Measurements from ENCODE around the gene AVPR2. TPM values are rescaled to one million over a fixed set of nuclear protein-coding genes. Genes with fewer than 3 reads are reported as not detected.

The AVPR2 gene
- total RNA-seq, 6 donors from 2014 or later: 1.2 to 2.8 (median 1.4) TPM; not detected in 3

- TF ChIP-seq POLR2AphosphoS5 (IDR thresholded peaks at IDR 0.05): no peak
- TF ChIP-seq POLR2A (IDR thresholded peaks at IDR 0.05): no peak
- TF ChIP-seq CTCF (IDR thresholded peaks at IDR 0.05): no peak
- TF ChIP-seq EP300 (IDR thresholded peaks at IDR 0.05): no peak
- no peak overlapping the region for H3K27ac ChIP-seq
- H3K27me3 ChIP-seq: peaks cover 0 to 51% (median 3%) of the 10 kb centered on the region in 4 donors
These were observed 23.2 kb upstream of the AVPR2 start for GRCh38 chrX:153881281-153881680.

GRCh38 chrX:153882086-153882498 is 22.4 kb upstream of the AVPR2 start:
- H3K4me3 ChIP-seq: no peak overlapping the region
- ATAC-seq (ENCODE audit: low FRiP score in 2 of 2) (no peak), DNase-seq (no peak)
- no peak overlapping the region for H3K27ac ChIP-seq
- WGBS, 2 donors: 56% methylated on average over 8 of the region's 8 CpGs; no CpG with 5 or more reads in 1 of the 2 donors
- TF ChIP-seq POLR2A (IDR thresholded peaks at IDR 0.05) (no peak), EP300 (IDR thresholded peaks at IDR 0.05) (no peak), CTCF (IDR thresholded peaks at IDR 0.05) (no peak), POLR2AphosphoS5 (IDR thresholded peaks at IDR 0.05) (no peak)
- H3K27me3 ChIP-seq: peaks cover 0 to 60% (median 3%) of the 10 kb centered on the region in 4 donors
- no peaks in the 10 kb centered on the region for H3K36me3 ChIP-seq
- no peaks in the 10 kb centered on the region for H3K9me3 ChIP-seq
- H3K4me1 ChIP-seq: peaks cover 0 to 14% (median 3%) of the 10 kb centered on the region in 4 donors

More at GRCh38 chrX:153881281-153881680, 23.2 kb upstream of the AVPR2 start:
- ATAC-seq (ENCODE audit: low FRiP score in 2 of 2) (no peak), DNase-seq (no peak)
- peaks cover 0 to 11% (median 3%) of the 10 kb centered on the region in 4 donors for H3K4me1 ChIP-seq
- H3K9me3 ChIP-seq: no peaks in the 10 kb centered on the region
- no peak overlapping the region for H3K4me3 ChIP-seq
- H3K36me3 ChIP-seq: no peaks in the 10 kb centered on the region
- WGBS, 2 donors: 84% methylated on average over 7 of the region's 7 CpGs; no CpG with 5 or more reads in 1 of the 2 donors

GRCh38 chrX:153882557-153882956 is 21.9 kb upstream of the AVPR2 start:
- Histone ChIP-seq H3K27me3 (peaks cover 0 to 56% (median 3%) of the 10 kb centered on the region in 4 donors), H3K4me1 (peaks cover 0 to 14% (median 3%) of the 10 kb centered on the region in 4 donors), H3K4me3 (no peak overlapping the region), H3K36me3 (no peaks in the 10 kb centered on the region), H3K27ac (no peak overlapping the region), H3K9me3 (no peaks in the 10 kb centered on the region)
- no peak for TF ChIP-seq POLR2A (IDR thresholded peaks at IDR 0.05)
- no peak for TF ChIP-seq EP300 (IDR thresholded peaks at IDR 0.05)
- no peak for TF ChIP-seq POLR2AphosphoS5 (IDR thresholded peaks at IDR 0.05)
- TF ChIP-seq CTCF (IDR thresholded peaks at IDR 0.05): no peak
- WGBS, 2 donors: 38% methylated on average over 5 of the region's 7 CpGs; no CpG with 5 or more reads in 1 of the 2 donors
- ATAC-seq (ENCODE audit: low FRiP score in 2 of 2) (no peak), DNase-seq (no peak)

- no peaks in the 10 kb centered on the region for H3K9me3 ChIP-seq
- H3K27ac ChIP-seq: no peak overlapping the region
- no peak for TF ChIP-seq POLR2AphosphoS5 (IDR thresholded peaks at IDR 0.05)
- no peak for TF ChIP-seq POLR2A (IDR thresholded peaks at IDR 0.05)
- TF ChIP-seq EP300 (IDR thresholded peaks at IDR 0.05): no peak
- 32 to 61% methylated on average over 8 to 12 of the region's 13 CpGs for WGBS, 2 donors
- no peaks in the 10 kb centered on the region for H3K36me3 ChIP-seq
- ATAC-seq (ENCODE audit: low FRiP score in 2 of 2) (no peak), DNase-seq (no peak)
- peaks cover 0 to 52% (median 3%) of the 10 kb centered on the region in 4 donors for H3K27me3 ChIP-seq
- no peak overlapping the region for H3K4me3 ChIP-seq
- peaks cover 0 to 14% (median 3%) of the 10 kb centered on the region in 4 donors for H3K4me1 ChIP-seq
These were observed 21.2 kb upstream of the AVPR2 start for GRCh38 chrX:153883163-153883843.

- TF ChIP-seq POLR2A (IDR thresholded peaks at IDR 0.05): no peak
- no peak for TF ChIP-seq EP300 (IDR thresholded peaks at IDR 0.05)
- TF ChIP-seq CTCF (IDR thresholded peaks at IDR 0.05): no peak
- TF ChIP-seq POLR2AphosphoS5 (IDR thresholded peaks at IDR 0.05): no peak
- ATAC-seq (ENCODE audit: low FRiP score in 2 of 2) (no peak), DNase-seq (no peak)
- Histone ChIP-seq H3K27me3 (peaks cover 0 to 47% (median 3%) of the 10 kb centered on the region in 4 donors), H3K36me3 (no peaks in the 10 kb centered on the region), H3K4me3 (no peak overlapping the region), H3K4me1 (peaks cover 0 to 14% (median 3%) of the 10 kb centered on the region in 4 donors), H3K27ac (no peak overlapping the region), H3K9me3 (no peaks in the 10 kb centered on the region)
- 60% methylated on average over 9 to 13 of the region's 13 CpGs for WGBS, 2 donors
These were observed 20.3 kb upstream of the AVPR2 start for GRCh38 chrX:153884136-153884535.

Measured in upper lobe of left lung (tissue), 6 donors.